HG02610 (cell line): ENCODE results near the gene MYCL.
A peak's percentile ranks its signal among the peaks of the same experiment; 100 is the strongest.
"Not testable (repeated sequence)": the region's sequence is repeated elsewhere in the genome, so short reads cannot be mapped to it uniquely, and the experiment has no call there.

Source experiments
- ATAC-seq: cut with Tn5 transposase; IDR thresholded peaks from one replicate; pipeline ENCODE4 v1.9.1; 2021; ENCODE audit warnings: mild to moderate bottlenecking, moderate library complexity; ENCODE audit not compliant: unreplicated experiment

The MYCL gene

DNA sequence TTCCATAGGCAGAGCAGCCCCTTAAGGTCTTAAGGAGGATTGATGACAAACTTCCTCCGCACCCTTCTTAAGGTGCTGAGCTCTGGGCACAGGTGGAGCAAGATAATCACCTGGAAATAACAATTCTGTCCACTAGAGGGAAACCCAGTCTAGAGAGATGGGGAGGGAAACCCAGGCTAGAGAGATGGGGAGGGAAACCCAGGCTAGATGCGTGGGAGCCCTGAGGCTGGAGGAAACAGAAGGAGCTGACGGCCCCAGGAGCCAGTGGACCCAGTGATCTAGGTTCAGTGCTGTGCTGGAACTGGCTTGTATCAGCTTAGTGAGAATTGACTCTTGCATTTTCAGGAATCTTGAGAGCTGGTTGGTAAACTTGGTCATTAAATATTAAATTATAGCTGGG, 17.8 kb upstream of the MYCL start:
- ATAC-seq: no peak

- no peak for ATAC-seq
Observed at GRCh38 chr1:39917825-39918224, 16.1 kb upstream of the MYCL start.

DNA sequence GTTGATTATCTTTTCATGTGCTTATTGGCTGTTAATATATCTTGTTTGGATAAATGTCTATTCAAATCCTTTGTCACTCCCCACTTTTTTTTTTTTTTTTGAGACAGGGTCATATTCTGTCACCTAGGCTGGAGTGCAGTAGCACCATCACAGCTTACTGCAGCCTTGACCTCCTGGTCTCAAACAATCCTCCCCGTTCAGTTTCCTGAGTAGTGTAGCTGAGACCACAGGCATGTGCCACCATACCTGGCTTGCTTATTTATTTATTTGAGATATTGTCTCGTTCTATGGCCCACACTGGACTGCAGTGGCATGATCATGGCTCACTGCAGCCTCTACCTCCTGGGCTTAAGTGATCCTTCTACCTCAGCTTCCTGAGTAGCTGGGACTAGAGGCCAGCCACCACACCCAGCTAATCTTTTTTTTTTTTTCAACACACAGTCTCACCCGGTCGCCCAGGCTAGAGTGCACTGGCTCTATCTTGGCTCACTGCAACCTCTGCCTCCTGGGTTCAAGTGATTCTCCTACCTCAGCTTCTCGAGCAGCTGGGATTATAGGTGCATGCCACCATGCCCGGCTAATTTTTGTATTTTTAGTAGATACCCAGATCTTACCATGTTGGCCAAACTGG, 13.9 kb upstream of the MYCL start:
- no peak for ATAC-seq

GRCh38 chr1:39913136-39913535, 11.4 kb upstream of the MYCL start:
- not testable (repeated sequence) for ATAC-seq

- no peak for ATAC-seq
Observed at GRCh38 chr1:39910263-39910662, 8.5 kb upstream of the MYCL start.

GRCh38 chr1:39908534-39908933, 6.8 kb upstream of the MYCL start:
- ATAC-seq: peak; percentile 64

DNA sequence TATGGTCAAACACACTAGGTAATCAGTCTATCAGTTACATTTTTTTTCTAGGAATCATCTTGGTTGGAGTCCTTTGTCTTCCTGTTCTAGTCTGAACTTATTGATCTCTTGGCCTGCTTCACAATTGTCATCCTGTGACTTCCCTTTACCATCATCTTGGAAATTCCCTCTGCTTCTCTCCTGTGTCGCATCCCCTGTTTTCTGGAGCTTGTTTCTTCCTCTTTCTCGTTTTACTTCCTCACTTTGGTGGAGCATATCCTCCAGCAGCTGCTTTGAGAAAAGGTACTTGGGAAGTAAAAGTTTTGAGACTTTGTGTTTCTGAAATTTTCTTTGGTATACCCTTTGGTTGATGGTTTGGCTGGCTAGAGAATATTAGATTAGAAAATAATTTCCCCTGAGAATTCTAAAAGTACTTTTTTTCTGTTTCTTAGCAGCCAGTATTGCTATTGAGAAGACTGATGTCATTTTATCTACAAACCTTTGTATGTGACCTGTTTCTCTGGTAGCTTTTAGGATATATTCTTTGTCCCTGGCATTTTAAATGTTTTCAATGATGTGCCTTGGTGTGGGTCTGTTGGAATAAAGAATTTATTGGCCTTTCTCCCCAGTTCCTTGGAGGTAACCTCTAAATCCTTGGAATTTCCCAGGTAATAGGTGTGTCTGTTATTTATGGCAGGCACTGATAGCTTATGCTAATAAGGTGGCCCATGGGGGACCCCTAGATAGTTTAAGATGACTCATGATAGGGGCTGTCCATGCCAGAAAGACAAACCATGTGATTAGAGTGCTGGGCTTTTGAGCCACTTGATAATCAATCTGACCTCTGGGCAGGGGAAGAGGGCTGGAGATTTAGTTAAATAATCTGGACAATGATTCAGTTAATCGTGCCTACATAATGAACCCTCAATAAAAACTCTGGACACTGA, 6.1 kb upstream of the MYCL start:
- peak; percentile 50 for ATAC-seq

- no peak for ATAC-seq
Observed at GRCh38 chr1:39905172-39905571, 3.5 kb upstream of the MYCL start.

- ATAC-seq: no peak
Observed at GRCh38 chr1:39902460-39902807, 717 bp upstream of the MYCL start.

DNA sequence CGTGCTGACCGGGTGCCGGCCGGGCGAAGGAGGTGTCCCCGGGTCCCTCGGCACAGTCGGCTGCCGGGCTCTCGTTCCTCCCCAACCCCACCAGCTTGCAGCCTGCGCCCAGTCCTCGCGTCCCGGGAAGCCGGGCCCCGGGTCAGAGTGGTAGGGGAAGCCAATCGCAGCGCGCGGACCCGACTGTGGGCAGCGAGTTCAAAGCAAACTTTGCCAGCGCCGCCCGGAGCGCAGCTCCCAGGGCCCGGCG, 328 bp downstream of the MYCL start:
- peak; percentile 17 for ATAC-seq

- no peak for ATAC-seq
Observed at GRCh38 chr1:39900662-39901463, 854 bp downstream of the MYCL start.

GRCh38 chr1:39899611-39900538, 1.8 kb downstream of the MYCL start:
- no peak for ATAC-seq

DNA sequence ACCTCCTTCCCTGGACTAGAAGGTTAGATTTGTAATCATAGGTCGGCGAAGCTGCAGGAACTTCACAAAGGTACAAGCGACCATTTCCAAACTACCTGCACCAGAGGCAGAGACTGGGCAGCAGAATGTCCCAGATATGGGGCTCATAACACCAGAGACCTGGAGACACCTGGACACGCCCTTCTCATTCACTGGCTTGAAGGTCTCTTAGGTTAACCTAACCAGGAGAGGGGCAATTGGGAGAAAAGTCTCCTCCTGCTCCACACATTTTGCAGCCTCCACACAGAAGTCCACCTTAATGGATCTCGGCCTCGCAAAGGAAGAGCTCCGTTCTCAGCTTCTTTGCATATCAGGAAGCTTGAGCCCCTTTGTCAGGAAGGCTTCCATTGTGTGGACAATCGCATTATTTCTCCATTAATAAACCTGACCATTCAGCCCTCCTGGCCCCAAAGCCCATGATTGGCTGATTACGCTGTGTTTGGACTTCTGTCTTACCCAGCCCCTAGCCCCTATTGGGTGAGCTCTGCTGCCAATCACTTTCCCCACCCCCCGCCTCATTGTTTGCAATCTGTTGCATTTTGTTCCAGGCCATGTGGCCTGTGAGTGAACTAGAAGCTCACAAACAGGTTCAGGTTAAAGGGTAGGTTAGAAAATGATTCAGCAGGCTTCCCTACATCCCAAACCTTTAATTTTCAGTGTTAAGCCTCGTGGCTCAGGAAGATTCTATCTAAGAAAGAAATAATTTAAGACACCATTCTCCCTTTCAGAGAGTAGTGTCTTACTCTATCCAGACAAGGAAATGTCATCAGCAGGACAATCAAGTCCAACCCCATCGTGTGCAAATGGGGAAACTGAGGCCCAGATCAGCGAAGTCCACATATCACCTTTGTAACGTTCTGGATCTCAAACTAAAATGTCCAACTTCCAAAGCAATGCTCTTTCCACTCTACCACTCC, 2.8 kb downstream of the MYCL start:
- ATAC-seq: no peak

- no peak for ATAC-seq
Observed at GRCh38 chr1:39898191-39898590, 3.5 kb downstream of the MYCL start.

DNA sequence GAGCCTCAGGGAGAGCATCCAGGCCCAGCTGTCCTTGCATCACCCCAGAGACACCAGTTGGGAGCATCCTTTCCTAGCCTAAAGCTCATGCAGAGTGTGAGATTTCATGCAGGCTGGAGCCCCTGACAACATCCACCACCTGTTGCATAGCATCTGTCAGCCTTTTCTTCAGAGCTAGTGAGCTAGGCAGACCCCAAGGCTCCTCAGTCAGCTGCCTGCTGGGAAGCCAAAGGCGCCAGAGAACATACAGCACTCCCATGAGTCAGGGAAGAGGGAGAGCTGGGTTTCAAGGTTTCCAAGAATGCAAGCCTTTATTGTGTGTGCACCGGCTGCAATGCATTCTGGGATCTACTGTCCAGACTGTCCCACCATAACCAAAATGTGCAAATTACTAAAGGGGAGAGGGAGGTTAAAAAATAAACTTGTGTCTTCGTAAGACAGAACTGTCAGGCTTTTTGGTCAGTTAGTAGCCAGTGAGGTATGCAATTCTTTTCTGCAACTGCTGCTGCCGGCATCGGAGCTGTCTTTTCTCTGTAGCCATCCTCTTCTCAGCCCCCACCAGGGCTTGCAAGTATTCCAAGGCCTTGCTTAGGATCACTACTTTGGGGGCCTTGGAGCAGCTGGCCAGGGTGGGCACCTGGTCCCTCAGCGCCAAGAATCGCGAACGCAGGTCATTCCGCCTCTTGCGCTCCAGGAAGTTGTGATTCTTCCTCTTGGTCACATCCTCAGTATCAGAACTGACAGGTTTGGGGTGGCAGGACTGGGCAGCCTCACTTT, 4.6 kb downstream of the MYCL start:
- ATAC-seq: no peak

- no peak for ATAC-seq
Observed at GRCh38 chr1:39895731-39896480, 5.8 kb downstream of the MYCL start.

DNA sequence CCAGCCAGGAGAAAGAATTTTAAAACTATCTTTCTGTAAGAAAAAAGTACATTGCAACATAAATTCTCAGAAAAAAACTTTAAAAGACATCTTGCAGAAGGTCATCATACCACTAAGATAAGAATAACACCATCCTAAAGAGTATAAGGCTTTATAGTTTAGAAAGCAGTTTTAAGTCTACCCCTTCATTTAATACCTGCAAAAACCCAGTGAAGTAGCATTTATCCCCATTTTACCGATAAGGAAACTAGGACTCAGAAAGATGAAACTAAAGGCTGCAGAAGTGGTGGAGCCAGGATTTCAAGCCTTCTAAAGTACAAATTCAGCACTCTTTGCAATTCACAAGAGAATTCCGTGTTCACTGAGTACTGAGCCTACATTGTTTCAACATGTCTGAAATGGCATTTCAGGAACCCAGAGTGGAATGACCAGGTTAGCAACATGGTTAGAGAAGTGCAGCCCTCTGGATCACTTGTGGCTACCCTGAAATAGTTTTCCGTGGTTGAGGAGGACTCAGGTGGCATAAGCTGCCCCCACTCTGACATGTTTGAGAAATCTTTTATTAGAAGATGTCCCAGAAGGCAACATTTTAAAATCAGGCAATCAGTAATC, 6.7 kb downstream of the MYCL start:
- no peak for ATAC-seq
